Iris pigment epithelial cell (primary cell): ENCODE results near the gene KDM3B.
"Not testable (repeated sequence)": the region's sequence is repeated elsewhere in the genome, so short reads cannot be mapped to it uniquely, and the experiment has no call there.

Source experiments
- DNase-seq: peaks from one replicate; pipeline ENCODE4 v3.0.0-alpha.2; 2011; ENCODE audit warnings: low read depth

Gene KDM3B

GRCh38 chr5:138466900-138467710 lies 114.6 kb downstream of the KDM3B start:
- DNase-seq: no peak

GRCh38 chr5:138467711-138468132 lies 115.2 kb downstream of the KDM3B start:
- no peak for DNase-seq

DNA sequence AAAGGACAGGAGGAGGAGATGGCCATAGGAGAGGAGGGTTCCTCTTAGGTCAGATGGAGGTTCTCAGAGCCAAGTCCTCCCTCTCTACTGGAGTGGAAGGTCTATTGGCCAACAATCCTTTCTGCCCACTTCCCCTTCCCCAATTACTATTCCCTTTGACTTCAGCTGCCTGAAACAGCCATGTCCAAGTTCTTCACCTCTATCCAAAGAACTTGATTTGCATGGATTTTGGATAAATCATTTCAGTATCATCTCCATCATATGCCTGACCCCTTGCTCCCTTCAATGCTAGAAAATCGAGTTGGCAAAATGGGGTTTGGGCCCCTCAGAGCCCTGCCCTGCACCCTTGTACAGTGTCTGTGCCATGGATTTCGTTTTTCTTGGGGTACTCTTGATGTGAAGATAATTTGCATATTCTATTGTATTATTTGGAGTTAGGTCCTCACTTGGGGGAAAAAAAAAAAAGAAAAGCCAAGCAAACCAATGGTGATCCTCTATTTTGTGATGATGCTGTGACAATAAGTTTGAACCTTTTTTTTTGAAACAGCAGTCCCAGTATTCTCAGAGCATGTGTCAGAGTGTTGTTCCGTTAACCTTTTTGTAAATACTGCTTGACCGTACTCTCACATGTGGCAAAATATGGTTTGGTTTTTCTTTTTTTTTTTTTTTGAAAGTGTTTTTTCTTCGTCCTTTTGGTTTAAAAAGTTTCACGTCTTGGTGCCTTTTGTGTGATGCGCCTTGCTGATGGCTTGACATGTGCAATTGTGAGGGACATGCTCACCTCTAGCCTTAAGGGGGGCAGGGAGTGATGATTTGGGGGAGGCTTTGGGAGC lies 115.9 kb downstream of the KDM3B start:
- no peak for DNase-seq

- no peak for DNase-seq
Observed at GRCh38 chr5:138468966-138469539, 116.6 kb downstream of the KDM3B start.

DNA sequence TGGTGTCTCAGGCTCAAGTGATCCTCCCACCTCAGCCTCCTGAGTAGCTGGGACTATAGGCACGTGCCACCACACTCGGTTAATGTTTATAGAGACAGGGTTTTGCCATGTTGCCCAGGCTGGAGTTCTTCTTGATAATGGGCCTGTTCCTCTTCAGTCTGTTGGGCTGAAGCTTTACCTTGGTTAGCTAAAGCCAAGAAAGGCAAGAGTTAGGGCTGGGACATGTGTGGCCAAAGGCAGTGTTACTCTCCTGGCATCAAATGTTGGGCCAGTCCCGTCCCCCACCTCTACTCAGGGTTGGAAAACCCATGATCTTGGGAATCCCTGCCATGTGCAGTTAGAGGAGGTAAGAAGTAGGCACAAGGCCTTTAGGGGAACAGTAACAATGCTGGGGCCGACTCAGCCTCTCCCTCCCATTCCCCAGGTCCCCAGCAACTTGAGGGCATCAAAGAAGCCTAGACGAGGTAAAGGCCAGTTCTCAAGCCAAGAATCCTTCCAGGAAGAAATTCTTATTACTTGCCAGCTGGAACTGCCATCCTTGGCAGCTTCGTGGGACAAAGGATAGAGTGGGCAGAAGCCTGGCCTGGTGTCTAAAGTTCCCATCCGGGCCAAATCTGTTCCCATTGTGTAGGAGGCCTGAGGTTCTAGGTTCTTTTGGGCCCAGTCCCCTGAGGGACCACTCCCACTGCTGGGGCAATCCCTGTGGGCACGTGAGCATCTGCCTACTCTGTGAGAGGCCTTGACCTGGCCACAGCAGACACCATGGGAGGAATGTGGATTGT lies 117.2 kb downstream of the KDM3B start:
- DNase-seq: peak; percentile 65

GRCh38 chr5:138470322-138471051 lies 118.0 kb downstream of the KDM3B start:
- no peak for DNase-seq

- no peak for DNase-seq
Observed at GRCh38 chr5:138471052-138471361, 118.5 kb downstream of the KDM3B start.

DNA sequence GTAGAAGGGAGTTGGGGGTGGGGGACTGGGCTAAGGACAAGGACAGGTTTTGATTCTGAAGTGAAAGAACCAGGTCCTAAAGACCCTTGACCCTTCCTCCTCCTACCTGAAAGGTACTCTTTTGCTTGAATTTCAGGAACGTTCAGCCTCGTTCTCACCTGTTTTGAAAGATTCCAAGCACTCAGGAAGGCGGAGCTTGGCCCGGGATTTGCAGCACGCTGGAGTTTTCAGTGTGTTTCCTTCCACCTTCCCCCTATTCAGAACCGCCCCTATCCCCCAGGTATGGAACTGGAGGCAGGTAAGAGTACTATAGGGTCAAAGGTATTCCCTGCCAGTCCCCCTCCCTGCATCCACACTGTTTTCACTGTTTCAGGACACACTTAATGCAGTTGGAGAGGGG lies 119.9 kb downstream of the KDM3B start:
- no peak for DNase-seq

GRCh38 chr5:138473151-138473550 lies 120.7 kb downstream of the KDM3B start:
- not testable (repeated sequence) for DNase-seq

DNA sequence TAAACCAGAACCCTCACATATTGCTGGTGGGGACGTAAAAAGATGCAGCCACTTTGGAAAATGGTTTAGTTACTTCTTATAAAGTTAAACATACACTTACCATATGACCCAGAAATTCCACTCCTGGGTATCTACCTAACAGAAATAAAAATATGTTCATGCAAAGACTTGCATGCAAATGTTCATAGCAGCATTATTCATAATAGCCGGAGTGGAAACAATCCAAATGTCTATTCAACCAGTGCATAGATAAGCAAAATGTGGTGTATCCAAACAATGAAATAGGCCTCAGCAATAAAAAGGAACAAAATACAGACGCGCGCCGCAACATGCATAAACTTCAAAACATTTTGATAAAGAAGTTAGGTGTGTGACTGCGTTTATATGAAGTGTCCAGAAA lies 124.4 kb downstream of the KDM3B start:
- DNase-seq: no peak

DNA sequence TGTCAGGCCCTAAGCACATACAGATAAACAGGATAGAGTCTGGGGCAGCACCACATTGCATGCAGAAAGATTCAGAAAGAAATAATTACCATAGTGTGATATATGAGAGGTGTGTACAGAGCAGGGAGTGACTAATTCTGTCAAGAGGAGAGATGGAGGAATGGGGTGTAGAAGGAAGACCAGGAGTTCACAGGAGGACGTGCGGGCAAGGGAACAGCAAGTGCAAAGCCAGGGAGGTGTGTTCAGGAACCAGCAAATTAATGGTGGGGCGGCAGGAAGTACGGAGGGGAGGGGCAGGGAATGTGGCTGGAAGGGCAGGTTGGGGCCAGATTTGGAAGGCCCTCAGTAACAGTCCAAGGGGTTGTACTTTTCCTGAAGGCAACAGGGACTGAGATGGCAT lies 130.2 kb downstream of the KDM3B start:
- DNase-seq: no peak
